OCI-M1 (cell line): Measurements from ENCODE around the gene ADCY3.
"Not testable (repeated sequence)": the region's sequence is repeated elsewhere in the genome, so short reads cannot be mapped to it uniquely, and the experiment has no call there.

Source experiments
- DNase-seq: peaks from one replicate; lab custom pipeline; 2025; lab: John Stamatoyannopoulos, UW

ADCY3 gene

GRCh38 chr2:24845691-24846090 lies 74.3 kb downstream of the ADCY3 start:
- no peak for DNase-seq

- DNase-seq: no peak
Observed at GRCh38 chr2:24844023-24844685, 75.9 kb downstream of the ADCY3 start.

GRCh38 chr2:24843330-24843860 lies 76.6 kb downstream of the ADCY3 start:
- DNase-seq: no peak

- no peak for DNase-seq
Observed at GRCh38 chr2:24842081-24843050, 77.7 kb downstream of the ADCY3 start.

GRCh38 chr2:24840962-24841945 lies 78.8 kb downstream of the ADCY3 start:
- DNase-seq: no peak

GRCh38 chr2:24840164-24840869 lies 79.7 kb downstream of the ADCY3 start:
- no peak for DNase-seq

GRCh38 chr2:24839729-24840128 lies 80.3 kb downstream of the ADCY3 start:
- DNase-seq: no peak

- no peak for DNase-seq
Observed at GRCh38 chr2:24838541-24838940, 81.5 kb downstream of the ADCY3 start.

- DNase-seq: no peak
Observed at GRCh38 chr2:24837996-24838513, 82.0 kb downstream of the ADCY3 start.

- DNase-seq: no peak
Observed at GRCh38 chr2:24836706-24837105, 83.3 kb downstream of the ADCY3 start.

GRCh38 chr2:24836206-24836605 lies 83.8 kb downstream of the ADCY3 start:
- DNase-seq: no peak

- not testable (repeated sequence) for DNase-seq
Observed at GRCh38 chr2:24835411-24835810, 84.6 kb downstream of the ADCY3 start.

GRCh38 chr2:24834733-24835395 lies 85.2 kb downstream of the ADCY3 start:
- no peak for DNase-seq

GRCh38 chr2:24833821-24834732 lies 86.0 kb downstream of the ADCY3 start:
- DNase-seq: no peak

- DNase-seq: no peak
Observed at GRCh38 chr2:24832931-24833701, 86.9 kb downstream of the ADCY3 start.

GRCh38 chr2:24832521-24832920 lies 87.5 kb downstream of the ADCY3 start:
- no peak for DNase-seq

GRCh38 chr2:24832073-24832461 lies 88.0 kb downstream of the ADCY3 start:
- no peak for DNase-seq
